GM13976 (cell line): Measurements from ENCODE around the gene SRCIN1.

ENCODE experiments used
- DNase-seq: peaks from one replicate; pipeline ENCODE4 v3.0.0; 2012; ENCODE audit warnings: low spot score
- in situ Hi-C: fragments of 300-500 bp; cut with MboI; formaldehyde crosslinking; loops from one replicate; pipeline ENCODE4 v1.12.0; 2022; ENCODE audit warnings: low sequenced_read_pairs, mixed read lengths, inconsistent platforms; ENCODE audit not compliant: unreplicated experiment
- TF ChIP-seq, protein P1 (sequence below): IDR thresholded peaks from 2 replicates; pipeline ENCODE4 v1.5.1; 2012; ENCODE audit warnings: borderline replicate concordance, mild to moderate bottlenecking; ENCODE audit not compliant: insufficient read depth; ENCODE audit errors: extremely low read depth, missing control alignments, control extremely low read depth

The SRCIN1 gene

DNA sequence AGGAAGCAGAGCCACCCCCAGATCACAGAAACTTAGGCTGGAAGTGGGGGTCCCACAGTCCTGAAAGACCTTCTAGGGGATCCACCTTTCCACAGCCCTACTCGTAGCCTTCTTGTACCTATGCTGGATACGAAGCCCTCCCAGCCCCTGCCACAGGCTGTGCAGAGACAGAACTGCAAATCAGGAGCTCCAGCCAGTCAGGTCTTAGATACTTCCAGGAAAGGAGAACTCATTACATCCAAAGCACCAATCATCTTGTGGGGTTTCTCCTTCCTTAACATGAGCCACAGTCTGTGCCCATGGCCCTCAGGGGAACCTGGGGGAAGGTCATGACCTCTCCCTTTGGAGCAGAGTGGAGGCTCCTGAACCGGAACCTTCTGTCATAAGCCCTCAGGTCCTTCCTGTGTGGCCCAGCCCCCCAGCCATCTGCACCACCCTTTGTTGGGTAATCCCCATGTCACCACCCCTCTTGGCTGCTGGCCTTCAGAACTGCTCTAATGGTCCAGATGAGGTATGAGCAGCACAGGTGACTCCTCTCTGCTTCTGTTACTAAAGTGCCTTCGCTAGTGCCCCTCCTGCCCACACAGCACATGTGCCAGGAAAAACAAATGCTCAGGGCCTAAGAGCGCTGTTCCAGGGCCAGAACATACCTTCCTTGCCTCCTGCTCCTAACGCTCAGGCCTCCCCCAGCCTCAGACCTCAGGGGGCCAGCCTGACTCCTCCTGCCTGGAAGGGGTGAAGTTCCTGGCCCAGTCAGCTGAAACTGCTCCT lies 14.6 kb downstream of the SRCIN1 start:
- TF ChIP-seq, protein P1, sequence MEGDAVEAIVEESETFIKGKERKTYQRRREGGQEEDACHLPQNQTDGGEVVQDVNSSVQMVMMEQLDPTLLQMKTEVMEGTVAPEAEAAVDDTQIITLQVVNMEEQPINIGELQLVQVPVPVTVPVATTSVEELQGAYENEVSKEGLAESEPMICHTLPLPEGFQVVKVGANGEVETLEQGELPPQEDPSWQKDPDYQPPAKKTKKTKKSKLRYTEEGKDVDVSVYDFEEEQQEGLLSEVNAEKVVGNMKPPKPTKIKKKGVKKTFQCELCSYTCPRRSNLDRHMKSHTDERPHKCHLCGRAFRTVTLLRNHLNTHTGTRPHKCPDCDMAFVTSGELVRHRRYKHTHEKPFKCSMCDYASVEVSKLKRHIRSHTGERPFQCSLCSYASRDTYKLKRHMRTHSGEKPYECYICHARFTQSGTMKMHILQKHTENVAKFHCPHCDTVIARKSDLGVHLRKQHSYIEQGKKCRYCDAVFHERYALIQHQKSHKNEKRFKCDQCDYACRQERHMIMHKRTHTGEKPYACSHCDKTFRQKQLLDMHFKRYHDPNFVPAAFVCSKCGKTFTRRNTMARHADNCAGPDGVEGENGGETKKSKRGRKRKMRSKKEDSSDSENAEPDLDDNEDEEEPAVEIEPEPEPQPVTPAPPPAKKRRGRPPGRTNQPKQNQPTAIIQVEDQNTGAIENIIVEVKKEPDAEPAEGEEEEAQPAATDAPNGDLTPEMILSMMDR = no peak
- DNase-seq = no peak
- in situ Hi-C loops = no loop called here

DNA sequence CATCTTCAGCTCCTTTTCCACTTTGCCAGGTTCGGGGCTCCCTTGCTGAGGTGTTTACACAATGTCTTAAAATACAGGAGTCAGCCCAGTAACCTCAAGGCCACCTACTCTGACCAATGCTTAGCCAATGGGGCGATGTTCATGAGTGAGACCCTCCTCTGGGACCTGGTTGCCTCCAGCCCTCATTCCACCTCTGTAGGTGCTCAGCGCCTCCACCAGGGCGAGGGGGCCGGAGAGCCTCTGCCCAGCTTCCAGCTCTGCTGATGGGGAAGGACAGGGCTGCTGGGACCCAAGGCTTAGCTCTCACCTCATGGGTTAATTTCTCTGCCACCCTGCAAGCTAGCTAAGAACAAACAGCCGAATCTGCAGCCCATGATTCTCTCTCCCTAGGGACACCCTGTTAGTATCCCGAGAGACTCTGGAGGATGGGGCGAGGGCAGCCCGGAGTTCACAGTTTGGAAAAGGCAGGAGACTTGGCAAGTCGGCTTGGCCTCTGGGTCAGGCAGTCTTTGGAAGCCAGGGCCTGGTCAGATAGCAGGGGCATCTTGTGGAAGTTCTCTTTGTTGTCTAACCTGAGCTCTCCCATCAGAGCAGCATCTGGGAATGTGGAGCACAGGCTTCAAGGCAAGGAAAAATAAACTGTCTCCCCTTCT lies 16.2 kb downstream of the SRCIN1 start:
- no peak for DNase-seq
- TF ChIP-seq, protein P1 = no peak
- in situ Hi-C loops = loop anchor here (10.0 kb wide), 1 partner anchor 75 kb away; no protein-coding TSS in a partner anchor

DNA sequence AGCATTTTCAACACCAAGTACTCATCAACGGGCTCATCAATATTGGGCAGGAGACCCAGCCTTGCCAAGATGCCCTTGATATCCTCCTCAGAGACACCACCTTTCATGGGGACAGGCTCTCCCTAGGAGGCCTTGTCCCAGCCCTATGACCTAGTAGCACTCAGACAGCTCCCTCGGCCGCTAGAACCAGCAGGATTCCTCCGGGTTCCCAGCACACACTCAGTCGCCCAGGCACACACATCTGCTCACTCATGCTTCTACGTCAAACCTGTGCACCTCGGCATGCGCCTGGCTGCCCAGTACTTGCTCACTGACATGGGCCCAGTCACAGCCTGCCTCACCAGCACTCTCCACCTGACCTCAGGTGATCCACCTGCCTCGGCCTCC lies 17.0 kb downstream of the SRCIN1 start:
- in situ Hi-C loops = loop anchor here (10.0 kb wide), 1 partner anchor 76 kb away; no protein-coding TSS in a partner anchor
- TF ChIP-seq, protein P1 = no peak
- no peak for DNase-seq

DNA sequence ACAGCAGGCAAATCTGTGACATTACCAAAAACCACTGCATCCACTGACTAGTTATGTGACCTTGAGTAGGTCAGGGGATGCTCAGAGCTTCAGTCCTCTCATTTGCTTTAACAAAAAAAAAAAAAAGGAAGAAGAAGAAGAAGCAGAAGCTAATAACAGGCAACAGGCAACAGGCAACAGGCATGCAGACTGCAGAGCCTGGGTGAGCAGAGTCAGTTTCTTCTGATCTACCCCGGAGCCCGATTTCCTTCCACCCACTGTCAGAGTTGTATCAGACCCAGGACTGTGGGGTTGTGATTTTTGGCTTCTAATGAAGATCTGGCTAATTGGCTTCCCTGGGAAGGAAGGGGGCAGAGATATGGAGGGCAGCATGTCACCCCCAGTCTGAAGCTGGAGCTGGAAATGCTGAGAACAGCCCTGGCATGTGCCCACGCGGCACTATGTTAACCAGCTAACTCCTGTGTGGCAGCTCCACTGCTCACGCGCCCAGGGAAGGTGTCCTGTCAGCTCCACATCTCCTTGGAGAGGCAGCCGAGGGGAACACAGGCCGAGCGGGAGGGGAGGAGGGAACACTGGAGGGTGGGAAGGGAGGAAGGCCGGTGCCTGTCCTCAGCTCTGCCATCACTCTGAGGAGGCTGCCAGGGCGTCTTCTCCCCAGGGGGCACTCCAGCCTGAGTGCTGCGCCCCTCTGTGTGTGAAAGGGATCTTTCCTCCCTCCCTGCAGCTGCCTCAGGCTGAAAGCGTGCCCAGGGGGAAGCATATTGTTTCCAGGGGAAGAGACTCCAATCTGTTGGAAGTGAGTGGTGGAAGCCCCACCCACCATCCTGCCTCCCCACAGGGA lies 17.6 kb downstream of the SRCIN1 start:
- TF ChIP-seq, protein P1 = no peak
- DNase-seq = no peak
- in situ Hi-C loops = loop anchor here (10.0 kb wide), 1 partner anchor 77 kb away; no protein-coding TSS in a partner anchor

DNA sequence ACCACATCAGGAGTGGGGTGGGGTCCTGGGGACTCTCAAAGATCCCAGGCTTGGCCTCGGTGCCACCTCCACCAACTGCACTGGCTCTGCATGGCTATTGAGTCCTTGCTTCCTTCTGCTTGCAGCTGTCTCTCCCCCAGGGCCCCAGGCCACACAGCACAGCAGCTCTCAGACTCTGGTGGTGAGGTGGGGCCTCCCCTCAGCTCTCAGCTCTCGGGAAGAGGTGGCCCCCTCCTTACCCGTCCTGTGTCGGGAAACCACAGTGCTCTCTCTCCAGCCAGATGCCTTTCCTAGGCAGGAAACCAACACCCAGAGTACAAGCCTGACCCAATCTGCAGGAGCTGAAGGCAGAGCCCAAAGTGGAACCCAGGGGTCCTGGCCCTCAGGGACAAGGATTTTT lies 18.5 kb downstream of the SRCIN1 start:
- in situ Hi-C loops = loop anchor here (10.0 kb wide), 1 partner anchor 78 kb away; no protein-coding TSS in a partner anchor
- TF ChIP-seq, protein P1 = no peak
- DNase-seq = no peak

DNA sequence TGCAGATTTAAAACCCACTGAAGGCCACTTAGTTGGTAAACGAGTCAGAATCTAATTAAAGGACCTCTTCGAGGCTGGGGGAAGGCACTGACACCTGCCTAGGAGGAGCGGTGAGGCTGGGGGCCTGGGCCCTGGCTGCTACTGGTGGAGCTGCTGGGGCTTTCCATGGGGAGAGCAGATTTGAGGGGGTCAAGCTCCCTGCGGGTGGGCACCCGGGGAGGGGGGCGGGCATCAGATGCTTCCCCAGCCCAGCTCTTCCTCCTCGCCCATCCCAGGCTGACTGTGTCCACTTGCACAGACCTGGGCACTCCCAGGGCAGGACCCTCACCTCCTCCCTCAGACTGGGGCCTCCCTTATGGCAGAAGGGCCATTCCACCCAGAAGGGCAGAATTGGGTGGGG lies 19.0 kb downstream of the SRCIN1 start:
- no peak for DNase-seq
- TF ChIP-seq, protein P1 = no peak
- in situ Hi-C loops = loop anchor here (10.0 kb wide), 1 partner anchor 78 kb away; no protein-coding TSS in a partner anchor
